HG03571 (cell line): Measurements from ENCODE around the gene FAM117A.
"Not testable (repeated sequence)": the region's sequence is repeated elsewhere in the genome, so short reads cannot be mapped to it uniquely, and the experiment has no call there.

ENCODE experiments used
- ATAC-seq: cut with Tn5 transposase; IDR thresholded peaks from one replicate; pipeline ENCODE4 v1.9.1; 2021; ENCODE audit not compliant: unreplicated experiment

The FAM117A gene

GRCh38 chr17:49764559-49765180 lies 739 bp upstream of the FAM117A start:
- no peak for ATAC-seq

DNA sequence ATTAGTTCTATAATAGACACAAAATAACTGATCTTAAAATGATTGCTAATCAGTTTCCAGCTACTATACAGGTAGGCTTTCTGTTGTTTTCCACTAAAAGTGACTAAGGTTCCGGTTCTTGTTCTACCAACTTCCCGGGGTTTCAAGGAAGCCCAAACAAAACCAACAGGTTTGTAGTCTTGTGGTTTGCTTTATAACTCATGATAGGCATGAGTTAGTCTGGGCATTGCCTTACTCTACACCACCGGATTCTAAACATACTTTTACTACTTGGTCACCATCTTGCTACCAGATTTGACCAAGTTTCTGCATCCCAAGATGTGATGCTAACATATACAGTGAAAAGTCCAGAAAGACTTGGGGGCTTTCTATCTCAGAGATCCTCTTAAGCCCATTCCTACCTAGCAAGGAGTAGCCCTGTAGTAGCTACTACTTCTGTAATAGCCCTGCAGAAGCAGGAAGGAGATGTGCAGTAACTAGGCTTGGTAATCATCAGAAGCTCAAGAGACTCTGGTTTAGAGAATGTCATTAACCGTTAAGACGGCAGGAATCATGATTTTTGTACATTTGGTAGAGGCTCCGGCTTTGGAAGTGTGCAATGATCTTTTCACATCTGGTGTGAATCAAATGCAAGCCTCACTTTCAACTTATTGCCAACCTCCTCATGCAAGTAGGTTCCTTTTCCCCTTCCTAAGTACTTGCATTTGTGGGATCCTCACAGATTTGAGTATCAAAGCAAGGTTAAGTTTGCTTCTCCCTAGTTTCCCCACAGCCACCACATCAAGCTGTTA lies 1.6 kb downstream of the FAM117A start:
- no peak for ATAC-seq

- ATAC-seq = no peak
These were observed 2.9 kb downstream of the FAM117A start for GRCh38 chr17:49760932-49761558.

DNA sequence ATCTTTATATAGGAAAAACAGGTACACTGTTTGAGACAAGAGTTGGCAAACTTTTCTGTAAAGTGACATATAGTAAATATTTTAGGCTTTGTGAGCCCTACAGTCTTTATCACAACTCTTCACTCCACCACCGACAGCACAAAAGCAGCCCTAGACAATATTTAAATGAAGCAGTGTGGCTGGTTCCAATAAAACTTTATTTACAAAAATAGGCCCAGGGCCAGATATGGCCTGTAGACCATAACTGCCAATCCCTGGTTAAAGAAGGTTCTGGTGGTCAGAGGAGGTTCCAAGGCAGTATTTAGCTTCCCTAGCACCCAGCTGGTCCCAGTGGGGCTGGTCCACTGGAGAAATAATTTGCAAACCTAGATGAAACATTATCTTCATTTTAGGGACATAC lies 3.6 kb downstream of the FAM117A start:
- no peak for ATAC-seq

DNA sequence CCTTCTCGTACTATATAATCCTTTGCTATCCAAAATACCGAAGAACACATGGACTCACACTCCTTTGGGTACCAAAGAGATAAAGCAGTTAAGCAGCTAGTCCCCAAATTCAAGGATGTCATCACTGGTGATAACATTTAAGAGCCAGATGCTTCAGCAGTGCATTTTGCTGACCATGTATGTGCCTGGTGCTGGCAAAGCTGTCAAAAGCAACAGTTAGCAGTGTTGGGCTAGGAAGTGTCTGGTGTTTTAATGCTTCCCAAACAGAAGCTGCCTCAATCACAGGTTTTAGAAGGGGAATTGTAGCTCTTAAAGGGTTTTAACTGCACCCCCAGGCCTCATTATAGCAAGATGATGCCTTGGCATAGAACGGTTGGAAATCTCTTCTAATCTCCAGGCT lies 4.7 kb downstream of the FAM117A start:
- ATAC-seq = no peak

- not testable (repeated sequence) for ATAC-seq
These were observed 5.4 kb downstream of the FAM117A start for GRCh38 chr17:49758464-49759010.

DNA sequence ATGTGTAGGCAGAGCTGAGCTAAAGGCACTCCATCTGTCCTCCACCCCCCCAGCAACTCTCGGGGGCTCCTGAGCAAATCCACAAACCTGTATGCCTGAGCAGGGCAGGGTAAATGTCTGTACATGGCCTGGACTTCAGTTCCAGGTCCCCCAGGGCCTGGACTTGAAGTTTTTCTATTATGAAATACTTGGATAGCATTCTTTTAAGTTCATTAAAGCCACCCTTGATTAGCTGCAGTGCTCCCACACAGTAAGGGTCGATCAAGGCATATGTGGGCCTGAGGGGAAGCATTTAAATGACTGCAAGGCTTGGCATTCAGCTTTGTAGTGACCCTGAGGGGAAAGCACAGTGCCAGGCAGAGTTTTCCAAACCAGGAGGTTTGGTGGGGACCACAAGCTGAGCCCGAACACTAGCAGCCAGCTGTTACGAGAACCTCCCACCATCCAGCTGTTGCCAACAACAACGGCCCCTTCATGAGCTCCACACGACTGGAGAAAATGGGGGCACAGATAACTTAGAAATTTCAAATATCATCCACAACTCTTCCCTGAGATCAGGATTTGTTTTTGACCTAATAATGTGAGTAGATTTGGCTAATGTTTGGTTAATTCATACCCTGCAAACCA lies 6.7 kb downstream of the FAM117A start:
- no peak for ATAC-seq

- ATAC-seq = no peak
These were observed 7.4 kb downstream of the FAM117A start for GRCh38 chr17:49756323-49757150.

GRCh38 chr17:49755663-49756283 lies 8.2 kb downstream of the FAM117A start:
- ATAC-seq = no peak

GRCh38 chr17:49753959-49754391 lies 10.0 kb downstream of the FAM117A start:
- no peak for ATAC-seq

DNA sequence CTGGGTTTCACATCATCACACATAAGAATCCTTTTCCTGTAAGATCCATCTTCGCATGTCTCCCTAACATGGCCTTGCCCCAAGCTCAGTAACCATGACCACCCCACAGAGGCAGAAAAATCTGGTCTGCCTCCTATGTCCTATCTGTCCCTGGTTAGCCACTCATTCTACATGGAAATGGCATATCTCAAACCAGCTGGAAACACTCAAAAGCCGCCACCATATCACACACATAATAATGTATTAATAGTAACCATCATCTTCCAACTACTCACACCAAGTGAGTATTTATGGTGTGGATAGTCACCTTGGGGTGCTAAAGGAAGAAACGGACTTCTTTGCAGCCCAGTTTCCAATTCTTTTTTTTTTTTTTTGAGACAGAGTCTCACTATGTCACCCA lies 11.4 kb downstream of the FAM117A start:
- no peak for ATAC-seq

- ATAC-seq = no peak
These were observed 14.2 kb downstream of the FAM117A start for GRCh38 chr17:49749730-49750129.

DNA sequence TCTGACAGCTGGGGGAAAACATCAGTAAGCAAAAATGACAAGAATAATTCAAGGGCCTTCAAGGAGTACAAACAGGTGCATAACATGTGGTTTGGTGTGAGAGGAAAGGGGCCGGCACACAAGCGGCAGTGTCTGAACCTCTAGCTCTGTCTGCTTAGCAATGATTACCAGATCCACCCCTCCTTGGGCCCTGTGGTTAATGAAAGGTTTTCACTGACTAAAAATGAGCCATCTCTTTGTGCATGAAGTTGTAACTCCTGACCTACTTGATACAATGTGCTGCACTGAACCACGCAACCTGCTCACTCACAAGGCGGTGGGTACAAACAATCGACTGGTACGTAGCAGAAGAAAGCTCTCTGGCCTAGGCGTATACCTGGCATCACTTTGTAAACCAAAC lies 15.1 kb downstream of the FAM117A start:
- peak; percentile 84 for ATAC-seq

- ATAC-seq = no peak
These were observed 15.7 kb downstream of the FAM117A start for GRCh38 chr17:49748223-49748622.

DNA sequence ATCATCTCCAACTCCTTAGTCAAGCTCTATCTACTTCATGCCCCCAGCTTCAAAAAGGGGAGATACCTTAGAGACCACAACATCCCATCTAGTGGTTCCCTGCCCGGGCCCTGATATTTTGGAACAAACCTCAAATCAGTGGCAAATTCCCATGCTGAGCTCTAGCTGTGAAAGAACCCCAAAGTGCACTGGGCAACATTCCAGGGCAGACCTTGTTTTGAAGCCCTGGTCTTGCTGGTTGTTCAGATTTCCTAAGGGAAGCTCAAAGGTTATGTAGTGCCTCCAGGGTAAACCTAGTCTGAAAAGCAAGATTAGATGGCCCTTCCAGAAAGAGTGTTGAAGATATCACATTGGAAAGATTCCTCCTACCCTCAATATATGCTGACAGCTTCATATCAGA lies 16.3 kb downstream of the FAM117A start:
- no peak for ATAC-seq

DNA sequence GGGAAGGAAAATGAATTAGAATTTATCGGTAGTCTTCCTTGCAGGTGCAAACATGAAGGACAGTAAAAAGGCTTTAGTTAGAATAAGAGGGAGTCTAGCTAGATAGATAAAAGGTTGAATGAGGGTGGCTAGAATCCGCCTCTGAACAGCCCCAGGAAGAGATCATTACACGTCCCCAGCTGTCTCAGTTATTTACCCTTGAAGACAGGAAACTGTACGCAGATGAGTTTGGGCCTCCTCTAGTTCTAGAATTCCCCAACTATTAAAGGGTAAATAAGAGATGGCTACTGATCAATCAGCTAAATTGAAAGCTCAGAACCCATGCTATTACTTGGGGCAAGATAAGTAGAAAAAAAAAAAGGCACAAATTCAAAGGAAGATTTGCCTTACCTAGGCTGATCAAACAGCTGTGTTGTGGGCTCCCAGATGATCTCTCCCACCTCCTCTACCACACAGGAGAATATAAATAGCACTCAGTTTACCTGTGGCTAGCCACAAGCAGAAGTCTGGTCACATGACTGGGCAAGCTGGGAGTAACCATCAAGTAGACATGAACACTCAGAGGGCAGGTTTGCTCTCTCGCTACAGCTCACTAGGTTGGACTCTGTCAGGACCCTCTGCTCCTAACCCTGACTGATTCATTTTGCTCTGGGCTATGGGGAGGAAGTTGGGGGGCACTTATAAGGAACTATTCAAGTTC lies 17.0 kb downstream of the FAM117A start:
- ATAC-seq = peak; percentile 44

DNA sequence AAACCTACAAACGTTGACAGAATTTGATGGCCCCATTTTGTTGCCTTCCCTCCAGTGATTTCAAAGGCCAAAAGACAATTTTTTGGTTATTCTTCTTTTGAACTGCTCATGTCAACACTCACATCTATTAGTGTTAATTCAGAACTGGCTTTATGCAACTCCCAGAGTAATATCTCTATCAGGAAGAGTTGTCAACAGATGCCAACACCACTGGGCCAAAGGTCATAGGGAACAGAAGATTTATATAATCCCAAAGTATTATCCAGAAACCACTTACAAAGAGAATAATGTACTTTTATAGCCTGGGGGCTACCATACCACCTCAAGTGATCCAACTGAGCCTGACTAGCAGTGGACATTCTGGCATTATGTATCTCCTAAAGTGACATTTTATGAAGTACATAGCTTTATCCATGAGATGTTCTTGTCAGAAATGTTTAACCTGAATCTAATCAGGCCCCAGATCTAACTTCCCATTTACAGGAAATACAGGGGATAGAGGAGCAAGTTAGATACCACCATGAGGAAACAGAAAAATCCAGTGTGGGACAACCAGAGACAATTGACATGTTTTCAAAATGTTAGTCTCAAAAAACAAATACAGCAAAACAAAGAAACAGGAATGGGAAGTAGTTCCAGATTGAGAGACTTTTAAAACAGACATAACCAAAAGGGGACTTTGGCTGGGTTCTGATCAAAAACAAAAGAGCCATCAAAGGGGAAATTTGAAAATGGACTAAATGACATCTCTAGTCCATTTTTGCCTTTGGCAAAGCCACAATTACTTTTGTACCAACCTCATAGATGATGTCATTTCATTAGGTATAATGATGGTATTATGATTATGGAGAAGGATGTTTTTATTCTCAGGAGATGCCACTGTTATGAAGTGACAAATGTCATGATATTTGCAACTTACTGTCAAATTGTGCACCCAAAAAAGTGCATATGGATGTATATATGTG lies 18.5 kb downstream of the FAM117A start:
- no peak for ATAC-seq

DNA sequence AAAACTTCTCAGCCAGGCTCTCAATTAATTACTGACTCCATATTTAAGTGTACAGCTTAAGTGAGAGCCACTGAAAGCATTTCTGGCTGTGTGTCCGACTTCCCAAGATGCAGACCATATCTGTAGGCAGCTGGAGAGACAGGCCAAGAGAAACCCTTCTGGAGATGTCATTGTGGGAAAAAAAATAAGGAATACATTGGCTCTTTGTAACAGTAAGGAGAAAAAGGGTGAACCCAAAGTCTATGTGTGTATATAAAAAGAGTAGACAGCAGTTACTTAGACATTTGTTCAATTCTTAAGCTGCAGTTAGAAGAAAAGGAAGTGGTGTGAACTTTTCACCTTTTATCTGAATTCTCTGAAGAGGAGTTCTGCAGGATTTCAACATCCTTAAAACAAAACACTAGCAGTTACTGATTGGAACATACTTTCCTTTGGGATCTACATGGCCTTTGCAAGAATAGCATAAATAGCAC lies 21.7 kb downstream of the FAM117A start:
- ATAC-seq = no peak
